ENCODE results near the gene ITGB7.

- no peak for TF ChIP-seq CTCF (IDR thresholded peaks at IDR 0.05)
- TF ChIP-seq POLR2A (IDR thresholded peaks at IDR 0.05) = no peak
Measured at GRCh38 chr12:53160000-53160399, 47.1 kb downstream of the ITGB7 start.
